ENCODE results near the gene GRB10.

GRB10 gene

GRCh38 chr7:50665403-50666123 is 117.1 kb downstream of the GRB10 start:
- no peak for DNase-seq

GRCh38 chr7:50664937-50665336 is 117.8 kb downstream of the GRB10 start:
- no peak for DNase-seq

GRCh38 chr7:50664461-50664922 is 118.2 kb downstream of the GRB10 start:
- no peak for DNase-seq

GRCh38 chr7:50663396-50664102 is 119.1 kb downstream of the GRB10 start:
- no peak for DNase-seq

DNA sequence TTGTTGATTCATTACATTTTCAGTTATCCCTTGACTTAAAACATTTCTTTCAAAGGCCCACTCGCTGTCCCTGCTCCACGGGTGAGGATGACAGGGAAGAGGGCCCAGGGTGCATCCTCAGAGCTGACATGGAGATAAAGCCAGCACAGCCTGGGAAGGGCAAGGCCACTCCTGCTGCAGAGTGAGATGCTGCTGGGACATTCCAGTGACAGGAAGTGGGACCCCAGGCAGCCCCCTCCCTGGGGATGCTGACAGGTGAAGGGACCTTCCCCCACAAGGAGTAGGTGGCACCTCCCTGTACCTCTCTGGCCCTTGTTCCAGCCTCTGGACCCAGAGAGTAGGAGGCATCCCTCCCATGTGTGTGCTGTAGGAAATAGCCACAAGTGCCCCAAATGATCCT is 119.7 kb downstream of the GRB10 start:
- no peak for DNase-seq

GRCh38 chr7:50662041-50662694 is 120.5 kb downstream of the GRB10 start:
- DNase-seq = peak; percentile 44

DNA sequence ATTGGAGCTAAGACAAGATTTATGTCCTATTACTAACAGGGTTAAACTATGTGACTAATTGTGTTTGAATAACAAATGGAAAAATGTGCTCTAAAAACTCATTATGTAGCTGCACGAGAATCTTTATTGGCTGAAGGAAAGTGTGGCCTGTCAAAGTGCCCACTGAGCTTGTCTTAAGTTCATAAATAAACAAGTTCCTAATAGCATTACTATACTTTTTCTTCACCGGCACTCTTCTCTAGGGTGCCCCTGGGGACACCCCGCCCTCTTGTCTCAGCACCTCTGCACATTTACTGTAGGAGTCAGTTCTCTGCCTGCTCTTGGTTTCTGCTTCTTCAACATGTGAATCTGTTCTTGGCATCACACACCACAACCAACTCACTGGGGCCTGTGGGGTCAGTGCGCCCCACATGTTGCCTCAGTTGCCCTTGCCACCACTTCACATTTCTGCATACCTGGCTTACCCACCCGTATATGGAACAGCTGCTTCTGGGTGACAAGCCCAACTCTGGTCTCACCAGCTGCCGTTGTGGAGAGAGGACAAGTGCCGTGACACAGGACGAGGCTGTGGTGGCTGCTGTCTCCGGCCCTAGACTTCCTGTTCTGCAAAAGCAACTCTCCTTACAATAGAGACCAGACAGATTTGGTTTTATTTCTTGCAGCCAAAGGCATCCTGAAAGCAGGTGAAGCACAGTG is 121.2 kb downstream of the GRB10 start:
- DNase-seq = no peak

DNA sequence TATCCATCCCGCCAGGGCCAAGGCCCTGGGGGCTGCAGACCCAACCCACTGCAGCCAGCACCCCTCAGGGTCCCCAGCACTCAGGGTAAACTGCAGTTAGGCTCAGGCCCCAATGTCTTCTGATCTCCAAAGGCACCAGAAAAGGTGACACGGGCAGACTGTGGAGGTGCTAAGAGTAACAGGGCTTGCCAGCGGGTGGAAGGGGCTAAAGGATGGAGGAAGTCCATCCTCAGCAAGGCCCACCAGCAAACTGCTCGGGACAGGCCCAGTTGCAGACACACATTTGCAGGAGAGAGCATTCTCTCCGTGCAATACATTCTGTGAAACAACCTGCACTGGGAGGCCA is 121.9 kb downstream of the GRB10 start:
- no peak for DNase-seq

DNA sequence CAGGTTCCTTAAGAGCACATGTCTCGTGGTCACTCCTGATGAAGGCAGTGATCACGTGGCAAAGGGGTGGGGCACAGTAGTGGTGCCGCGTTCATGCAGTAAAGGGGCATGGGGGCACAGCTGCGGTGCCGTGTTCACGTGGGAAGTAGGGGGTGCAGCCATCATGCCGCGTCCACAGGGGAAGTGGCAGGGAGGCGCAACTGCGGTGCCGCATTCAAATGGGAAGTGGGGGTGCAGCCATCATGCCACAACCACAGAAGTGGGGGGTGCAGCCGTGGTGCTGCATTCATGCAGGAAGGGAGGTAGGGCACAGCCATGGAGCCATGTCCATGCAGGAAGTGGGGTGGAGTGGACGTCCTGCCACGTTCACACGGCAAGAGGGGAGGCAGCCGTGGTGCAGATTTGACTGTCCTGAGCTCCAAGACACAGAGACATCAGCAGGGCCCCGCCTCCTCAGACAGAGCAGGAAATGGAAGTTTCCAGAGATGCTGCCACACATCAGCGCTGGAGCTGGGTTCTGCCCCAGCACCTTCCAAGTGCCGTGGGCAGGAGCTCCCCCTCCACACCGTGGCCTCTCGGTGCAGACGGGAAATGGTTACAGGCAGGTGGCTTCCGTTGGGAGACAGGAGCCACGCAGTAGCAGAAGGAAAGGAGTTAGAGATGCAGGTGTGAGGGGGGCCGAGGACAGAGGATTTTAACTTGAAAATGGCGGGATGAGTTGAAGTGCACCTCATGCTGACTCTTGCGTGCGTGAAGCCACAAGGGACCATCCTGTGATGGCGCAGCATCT is 122.5 kb downstream of the GRB10 start:
- DNase-seq = peak; percentile 52

- no peak for DNase-seq
Measured at GRCh38 chr7:50659329-50659965, 123.2 kb downstream of the GRB10 start.

DNA sequence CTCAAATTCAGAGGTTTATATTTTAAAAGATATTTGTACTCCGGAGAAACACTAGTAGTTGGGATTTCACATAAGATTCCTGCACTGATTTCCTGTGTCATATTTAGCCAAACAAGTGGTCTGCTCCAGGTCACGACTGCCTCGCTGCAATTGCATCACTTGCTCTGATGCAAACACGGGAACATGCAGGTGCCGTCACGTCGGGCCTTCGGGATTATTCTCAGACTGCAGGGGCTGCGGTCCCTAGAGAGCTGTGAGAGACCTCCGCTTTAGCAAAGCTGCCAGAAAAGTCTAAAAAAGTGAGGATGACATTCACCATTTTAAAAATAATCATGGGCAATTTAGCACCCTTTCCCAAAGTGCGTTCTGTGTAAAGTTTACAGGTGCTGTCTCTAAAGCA is 124.0 kb downstream of the GRB10 start:
- no peak for DNase-seq

- DNase-seq = no peak
Measured at GRCh38 chr7:50657912-50658311, 124.8 kb downstream of the GRB10 start.

- DNase-seq = no peak
Measured at GRCh38 chr7:50657341-50657873, 125.3 kb downstream of the GRB10 start.

- DNase-seq = no peak
Measured at GRCh38 chr7:50656141-50656895, 126.4 kb downstream of the GRB10 start.

GRCh38 chr7:50655490-50655889 is 127.2 kb downstream of the GRB10 start:
- DNase-seq = no peak

DNA sequence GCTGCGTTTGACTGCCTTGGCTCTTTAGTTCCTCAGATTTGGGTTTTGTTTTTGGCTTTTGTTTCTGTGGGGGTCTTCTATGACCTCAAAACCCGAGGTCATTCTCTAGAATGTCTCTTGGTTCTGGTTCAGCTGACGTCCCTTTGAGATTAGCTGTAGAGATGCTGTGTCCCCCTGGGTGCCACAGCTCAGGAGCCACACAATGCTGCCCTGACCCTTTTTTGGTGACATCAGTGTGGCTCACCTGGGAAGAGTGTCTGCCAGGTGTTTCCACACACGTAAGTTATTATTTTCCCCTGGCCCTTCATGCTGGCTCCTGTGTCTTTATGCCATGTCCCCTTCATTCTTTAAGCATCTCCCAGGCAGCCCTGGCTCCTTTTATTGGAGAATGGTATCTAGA is 127.7 kb downstream of the GRB10 start:
- DNase-seq = no peak

DNA sequence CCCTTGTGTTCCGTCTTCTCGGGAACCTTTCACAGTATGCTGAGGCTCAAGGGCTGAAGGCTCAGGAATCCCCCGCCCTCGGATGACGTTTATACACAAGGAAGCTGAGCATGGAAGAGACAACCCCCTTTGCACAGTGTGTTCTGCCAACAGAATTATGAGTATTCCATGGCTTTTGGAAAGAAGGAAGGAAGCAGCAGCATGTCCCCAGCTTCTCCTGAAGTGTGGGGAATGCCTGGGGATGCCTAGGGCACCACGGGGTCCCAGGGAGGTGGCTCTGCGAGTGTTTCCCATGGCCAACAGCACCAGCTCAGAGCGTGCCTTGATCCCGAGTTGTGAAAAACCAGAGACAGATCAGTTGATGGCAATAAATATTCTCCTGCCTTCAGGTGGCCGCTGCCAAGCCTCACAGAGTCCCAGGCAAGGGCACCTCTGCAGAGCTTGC is 128.7 kb downstream of the GRB10 start:
- no peak for DNase-seq

GRCh38 chr7:50653126-50653864 is 129.4 kb downstream of the GRB10 start:
- DNase-seq = no peak

- DNase-seq = no peak
Measured at GRCh38 chr7:50652400-50653125, 130.1 kb downstream of the GRB10 start.
